Retinal pigment epithelial cell (primary cell): ENCODE results near the gene USP34.

ENCODE experiments used
- DNase-seq: peaks from one replicate; pipeline ENCODE4 v3.0.0-alpha.2; 2010; ENCODE audit warnings: low read depth
- H3K4me3 ChIP-seq: 2 replicates; pipeline ENCODE4 v1.5.1; 2011; ENCODE audit warnings: mild to moderate bottlenecking, low read length, control low read depth, moderate library complexity
- CTCF ChIP-seq: conservative IDR thresholded peaks from 2 replicates; pipeline ENCODE4 v1.5.1; 2011; ENCODE audit warnings: low read depth, low read length, control low read depth, inconsistent platforms

The USP34 gene

GRCh38 chr2:61433606-61434005, 37.3 kb downstream of the USP34 start:
- DNase-seq: no peak
- TF ChIP-seq CTCF: no peak
- H3K4me3 ChIP-seq: no peak overlapping the region

- no peak overlapping the region for H3K4me3 ChIP-seq
- DNase-seq: no peak
- TF ChIP-seq CTCF: no peak
Observed at GRCh38 chr2:61432990-61433389, 37.9 kb downstream of the USP34 start.

- H3K4me3 ChIP-seq: no peak overlapping the region
- no peak for TF ChIP-seq CTCF
- DNase-seq: no peak
Observed at GRCh38 chr2:61431345-61431744, 39.5 kb downstream of the USP34 start.

- peak; percentile 72 for TF ChIP-seq CTCF
- DNase-seq: no peak
- H3K4me3 ChIP-seq: no peak overlapping the region
Observed at GRCh38 chr2:61426267-61426897, 44.5 kb downstream of the USP34 start.

DNA sequence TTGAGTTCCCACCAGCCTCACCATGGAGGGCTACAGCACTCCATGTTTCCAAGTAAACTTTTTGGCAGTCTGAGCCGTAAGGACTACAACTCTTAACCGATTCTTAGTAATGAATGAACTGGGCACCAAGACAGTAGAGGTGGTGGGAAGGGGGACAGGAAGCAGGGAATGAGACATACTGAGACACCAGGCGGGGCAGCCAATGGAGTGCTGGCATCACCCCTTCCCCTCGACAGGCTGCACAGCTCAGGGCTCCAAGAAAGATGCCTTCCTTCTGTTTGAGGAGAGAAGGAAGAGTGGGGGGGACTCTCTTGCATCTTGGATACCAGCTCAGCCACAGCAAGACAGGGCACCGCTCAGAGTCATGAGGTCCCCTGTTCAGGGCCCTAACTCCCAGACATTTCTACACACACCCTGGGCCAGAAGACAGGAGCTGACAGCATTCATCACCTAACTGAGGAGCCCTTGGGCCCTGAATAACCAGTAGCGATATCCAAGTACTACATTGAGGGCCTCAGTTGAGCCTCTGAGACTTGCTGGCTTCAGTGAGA, 45.2 kb downstream of the USP34 start:
- TF ChIP-seq CTCF: no peak
- no peak for DNase-seq
- no peak overlapping the region for H3K4me3 ChIP-seq

- no peak for DNase-seq
- no peak overlapping the region for H3K4me3 ChIP-seq
- TF ChIP-seq CTCF: no peak
Observed at GRCh38 chr2:61423714-61424113, 47.2 kb downstream of the USP34 start.

DNA sequence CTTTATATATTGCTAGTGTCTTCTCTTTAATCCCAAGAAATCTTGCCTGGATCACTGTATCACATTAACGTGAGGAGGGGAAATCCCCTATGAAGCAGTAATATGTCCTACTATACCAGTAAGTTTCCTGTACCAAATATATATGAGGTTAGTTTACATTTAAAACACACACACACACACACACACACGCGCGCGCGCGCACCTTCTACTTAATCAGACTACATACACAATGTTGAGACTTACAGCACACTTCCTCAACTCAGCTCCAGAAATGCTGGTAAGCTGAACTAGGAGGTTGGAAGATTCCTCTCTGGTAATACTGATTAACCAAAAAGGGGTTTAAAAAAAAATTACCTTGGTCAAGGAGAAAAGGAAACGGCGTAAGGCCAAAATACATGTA, 49.3 kb downstream of the USP34 start:
- no peak overlapping the region for H3K4me3 ChIP-seq
- DNase-seq: no peak
- no peak for TF ChIP-seq CTCF
